Measurements from ENCODE around the gene GDF7.

- no peak for TF ChIP-seq POLR2A (IDR thresholded peaks at IDR 0.05)
- TF ChIP-seq, protein P1, sequence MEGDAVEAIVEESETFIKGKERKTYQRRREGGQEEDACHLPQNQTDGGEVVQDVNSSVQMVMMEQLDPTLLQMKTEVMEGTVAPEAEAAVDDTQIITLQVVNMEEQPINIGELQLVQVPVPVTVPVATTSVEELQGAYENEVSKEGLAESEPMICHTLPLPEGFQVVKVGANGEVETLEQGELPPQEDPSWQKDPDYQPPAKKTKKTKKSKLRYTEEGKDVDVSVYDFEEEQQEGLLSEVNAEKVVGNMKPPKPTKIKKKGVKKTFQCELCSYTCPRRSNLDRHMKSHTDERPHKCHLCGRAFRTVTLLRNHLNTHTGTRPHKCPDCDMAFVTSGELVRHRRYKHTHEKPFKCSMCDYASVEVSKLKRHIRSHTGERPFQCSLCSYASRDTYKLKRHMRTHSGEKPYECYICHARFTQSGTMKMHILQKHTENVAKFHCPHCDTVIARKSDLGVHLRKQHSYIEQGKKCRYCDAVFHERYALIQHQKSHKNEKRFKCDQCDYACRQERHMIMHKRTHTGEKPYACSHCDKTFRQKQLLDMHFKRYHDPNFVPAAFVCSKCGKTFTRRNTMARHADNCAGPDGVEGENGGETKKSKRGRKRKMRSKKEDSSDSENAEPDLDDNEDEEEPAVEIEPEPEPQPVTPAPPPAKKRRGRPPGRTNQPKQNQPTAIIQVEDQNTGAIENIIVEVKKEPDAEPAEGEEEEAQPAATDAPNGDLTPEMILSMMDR (IDR thresholded peaks at IDR 0.05) = no peak
These were observed 22.7 kb downstream of the GDF7 start for GRCh38 chr2:20689428-20690264.
